GM18519 (cell line): ENCODE results near the gene KLC4.
"Not testable (repeated sequence)": the region's sequence is repeated elsewhere in the genome, so short reads cannot be mapped to it uniquely, and the experiment has no call there.

Source experiments
- ATAC-seq: cut with Tn5 transposase; IDR thresholded peaks from one replicate; pipeline ENCODE4 v1.9.1; 2021; ENCODE audit warnings: mild to moderate bottlenecking, moderate library complexity; ENCODE audit not compliant: unreplicated experiment, low FRiP score

The KLC4 gene

DNA sequence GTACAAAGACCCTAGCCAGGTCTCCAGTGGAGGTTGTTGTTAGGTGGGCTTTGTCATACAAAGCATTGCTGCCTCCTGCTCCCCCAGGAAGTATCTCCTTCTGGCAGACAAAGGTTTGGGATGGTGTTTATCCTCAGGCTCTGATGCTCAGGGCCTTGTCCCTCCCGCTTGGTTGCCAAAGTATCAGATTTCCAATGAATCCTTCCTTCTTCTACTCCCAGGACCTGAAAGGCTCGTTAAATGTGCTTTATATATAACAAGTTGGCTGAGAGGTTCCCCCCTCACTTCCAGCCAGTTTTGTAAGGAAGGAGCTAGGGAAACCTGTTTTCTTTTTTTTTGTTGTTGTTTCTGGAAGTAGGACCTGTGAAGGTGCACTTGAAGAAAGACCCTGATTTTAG lies 31.1 kb downstream of the KLC4 start:
- ATAC-seq: no peak

DNA sequence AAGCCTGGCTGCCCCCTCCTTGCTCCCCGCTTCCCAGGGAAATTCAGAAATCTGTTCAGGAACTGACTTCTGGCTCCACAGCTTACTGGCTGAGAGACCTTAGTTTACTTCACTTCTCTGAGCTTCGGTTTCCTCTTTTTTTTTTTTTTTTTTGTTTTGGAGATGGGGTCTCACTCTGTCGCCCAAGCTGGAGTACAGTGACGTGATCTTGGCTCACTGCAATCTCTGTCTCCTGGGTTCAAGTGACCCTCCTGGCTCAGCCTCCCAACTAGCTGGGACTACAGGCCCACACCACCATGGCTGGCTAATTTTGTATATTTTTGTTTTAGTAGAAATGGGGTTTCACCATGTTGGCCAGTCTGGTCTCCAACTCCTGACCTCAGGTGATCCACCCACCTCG lies 31.6 kb downstream of the KLC4 start:
- no peak for ATAC-seq

DNA sequence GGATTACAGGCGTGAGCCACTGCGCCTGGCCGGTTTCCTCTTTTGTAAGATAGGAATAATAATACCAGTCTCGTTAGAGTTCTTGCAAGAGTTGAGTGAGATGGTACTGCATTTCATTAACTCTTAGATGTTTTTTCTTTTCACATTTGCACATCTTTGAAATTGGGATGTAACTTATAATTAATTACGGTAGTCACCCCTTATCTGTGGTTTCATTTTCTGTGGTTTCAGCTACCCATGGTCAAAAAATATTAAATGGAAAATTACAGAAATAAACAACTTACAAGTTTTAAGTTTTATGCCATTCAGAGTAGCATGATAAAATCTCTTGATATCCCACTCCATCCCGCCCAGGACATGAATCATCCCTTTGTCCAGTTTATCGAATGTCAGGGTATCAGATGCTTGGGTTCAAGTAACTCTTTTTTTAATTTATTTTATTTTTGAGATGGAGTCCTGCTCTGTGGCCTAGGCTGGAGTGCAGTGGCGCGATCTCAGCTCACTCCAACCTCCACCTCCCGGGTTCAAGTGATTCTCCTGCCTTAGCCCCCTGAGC lies 32.1 kb downstream of the KLC4 start:
- ATAC-seq: no peak

DNA sequence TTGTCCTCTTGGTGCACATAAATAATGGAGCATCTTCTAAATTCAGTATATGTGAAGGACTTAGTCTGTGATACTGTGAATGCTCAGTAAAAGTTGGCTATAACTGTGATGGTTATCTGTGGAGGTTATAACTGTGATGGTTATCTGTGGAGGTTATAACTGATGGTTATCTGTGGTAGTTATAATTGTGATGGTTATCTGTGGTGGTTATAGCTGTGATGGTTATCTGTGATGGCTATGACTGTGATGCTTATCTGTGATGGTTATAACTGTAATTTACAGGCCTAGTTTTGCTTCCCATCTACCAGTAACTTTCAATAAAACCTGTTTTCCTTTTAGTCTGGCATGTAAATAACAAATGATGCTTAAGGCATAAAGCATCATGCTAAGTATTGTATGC lies 33.2 kb downstream of the KLC4 start:
- no peak for ATAC-seq

DNA sequence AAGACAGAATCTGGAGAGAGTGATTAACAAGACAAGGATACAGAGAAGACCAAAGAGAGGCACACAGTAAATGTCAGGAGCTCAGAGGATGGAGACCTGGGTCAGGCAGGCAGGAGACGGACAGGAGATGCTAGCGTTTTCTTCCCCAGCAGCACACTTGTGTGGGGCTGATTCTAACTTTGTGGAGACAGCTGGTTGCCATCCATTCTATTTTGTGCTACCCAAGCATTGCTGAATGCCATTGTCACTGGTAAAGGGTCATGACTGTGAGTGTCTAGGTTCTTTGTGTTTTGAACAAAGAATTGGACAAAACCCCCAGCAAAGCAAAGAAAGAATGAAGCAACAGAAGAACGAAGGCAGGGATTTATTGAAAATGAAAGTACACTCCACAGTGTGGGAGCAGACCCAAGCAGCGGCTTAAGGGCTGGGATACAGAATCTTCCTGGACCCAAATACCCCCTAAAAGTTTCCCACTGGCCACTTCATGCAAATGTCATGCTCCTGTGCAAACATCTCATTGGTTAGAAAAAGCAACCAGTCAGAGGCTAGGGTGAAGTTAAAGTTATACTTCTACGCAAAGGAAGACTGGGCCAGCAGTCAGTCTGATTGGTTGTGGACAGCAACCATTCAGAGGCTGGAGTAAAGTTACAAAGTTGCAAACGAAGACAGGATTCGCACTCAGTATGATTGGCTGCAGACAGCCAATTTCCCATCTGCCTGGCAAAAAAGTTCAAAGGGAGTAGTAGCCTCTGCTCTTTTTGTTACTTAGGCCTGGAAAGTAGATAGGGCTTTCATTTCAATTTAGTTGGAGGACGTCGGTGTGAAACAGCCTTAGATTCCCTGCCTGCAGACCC lies 34.2 kb downstream of the KLC4 start:
- ATAC-seq: no peak

DNA sequence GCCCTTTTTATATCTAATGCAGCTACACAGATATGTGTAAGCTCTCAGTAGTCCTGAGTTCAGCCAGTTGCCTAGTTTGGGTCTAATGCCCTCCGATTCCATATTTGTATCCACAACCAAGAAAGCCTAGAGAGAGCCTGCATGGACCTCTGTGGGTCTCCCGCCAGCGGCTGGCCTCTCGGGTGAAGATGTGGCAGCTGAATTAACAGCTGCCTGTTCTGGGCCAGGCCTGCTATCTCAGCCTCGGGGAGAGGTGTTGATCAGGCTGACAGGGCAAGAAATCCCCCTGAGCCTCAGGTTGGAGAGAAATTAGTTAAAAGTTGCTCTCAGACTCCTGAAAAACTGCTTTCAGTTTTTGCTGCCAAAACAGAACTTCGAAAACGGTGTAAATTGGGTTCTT lies 36.5 kb downstream of the KLC4 start:
- no peak for ATAC-seq

DNA sequence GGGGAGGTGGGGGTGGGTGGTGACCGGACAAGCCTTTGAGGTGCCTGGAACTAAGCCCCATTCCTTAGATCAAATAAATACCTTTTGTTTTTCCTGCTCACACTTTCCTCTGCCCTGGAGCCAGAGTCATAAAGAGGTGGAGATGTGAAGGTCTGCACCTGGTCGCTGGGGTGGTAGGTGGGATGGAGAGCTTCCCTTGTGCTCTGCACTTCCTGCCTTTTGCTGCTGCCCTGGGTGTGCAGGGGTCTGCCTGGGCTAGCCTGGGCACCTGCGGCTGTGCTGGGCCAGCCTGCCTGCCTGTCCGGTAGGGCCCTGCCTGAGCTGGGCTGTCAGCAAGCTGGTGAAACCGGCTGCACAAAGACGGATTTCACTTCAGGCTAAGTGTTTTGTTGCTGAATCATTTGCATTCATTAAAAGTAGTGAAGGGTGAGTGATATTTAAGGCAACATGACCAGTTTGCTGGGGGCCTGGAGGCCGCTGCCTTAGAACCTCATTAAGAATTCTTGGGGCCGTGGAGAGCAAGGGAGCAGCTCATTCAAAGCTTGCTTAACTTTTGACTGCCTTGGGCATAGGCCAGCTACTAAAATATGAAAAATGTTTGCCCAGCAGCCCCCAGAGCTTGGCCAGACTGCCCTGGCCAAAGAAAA lies 37.1 kb downstream of the KLC4 start:
- no peak for ATAC-seq

DNA sequence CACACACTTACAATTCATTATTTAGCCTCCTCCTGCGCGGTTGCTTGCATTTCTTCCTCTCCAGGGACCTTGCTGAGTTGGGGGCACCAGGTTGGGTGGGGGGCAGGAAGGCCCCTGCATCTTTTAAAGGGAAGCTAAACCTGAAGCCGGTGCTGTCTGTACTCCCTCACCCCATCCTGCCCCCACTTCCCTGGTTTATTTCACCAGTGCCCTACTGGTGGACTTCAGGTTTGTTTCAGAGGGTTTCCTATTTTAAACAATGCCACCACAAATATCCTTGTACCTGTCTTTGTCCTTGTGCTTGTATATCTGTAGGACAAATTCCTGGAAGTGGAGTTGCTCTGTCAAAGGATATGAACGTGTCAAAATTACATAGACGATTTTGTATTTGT lies 37.7 kb downstream of the KLC4 start:
- ATAC-seq: no peak

DNA sequence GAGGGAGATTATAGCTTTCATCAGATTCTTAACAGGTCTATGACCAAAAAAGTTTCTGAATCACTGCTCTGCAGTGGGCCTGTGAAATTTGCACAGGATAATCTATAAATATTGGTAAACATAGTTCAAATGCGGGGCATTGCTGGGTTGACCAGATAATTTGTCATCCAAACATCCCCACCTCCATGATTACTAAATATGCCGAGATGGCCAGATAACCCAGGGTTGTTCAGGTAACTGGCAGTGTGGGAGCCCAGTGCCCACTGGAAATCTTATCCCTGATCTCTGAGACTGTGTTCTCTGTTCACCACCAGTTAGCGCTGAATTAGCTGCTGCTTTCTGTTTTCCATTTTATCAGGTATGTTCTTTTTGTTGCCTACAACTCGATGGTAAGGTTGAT lies 38.1 kb downstream of the KLC4 start:
- no peak for ATAC-seq

DNA sequence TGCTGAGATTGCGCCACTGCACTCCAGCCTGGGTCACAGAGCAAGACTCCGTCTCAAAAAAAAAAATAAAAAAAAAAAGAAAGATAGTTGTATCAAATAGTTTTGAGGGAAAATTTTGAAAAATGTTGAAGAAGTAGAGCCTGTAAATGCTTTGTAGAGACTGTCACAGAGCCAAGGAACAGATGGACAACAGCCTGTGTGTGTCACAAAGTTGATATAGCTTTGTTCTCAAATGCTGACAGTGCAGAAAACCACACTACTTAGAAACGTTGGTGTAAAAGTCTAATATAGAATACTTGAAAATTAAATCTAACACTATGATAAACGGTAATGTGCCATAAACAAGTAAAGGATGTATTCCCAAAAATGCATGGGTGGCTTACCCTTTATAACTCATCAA lies 42.1 kb downstream of the KLC4 start:
- no peak for ATAC-seq

DNA sequence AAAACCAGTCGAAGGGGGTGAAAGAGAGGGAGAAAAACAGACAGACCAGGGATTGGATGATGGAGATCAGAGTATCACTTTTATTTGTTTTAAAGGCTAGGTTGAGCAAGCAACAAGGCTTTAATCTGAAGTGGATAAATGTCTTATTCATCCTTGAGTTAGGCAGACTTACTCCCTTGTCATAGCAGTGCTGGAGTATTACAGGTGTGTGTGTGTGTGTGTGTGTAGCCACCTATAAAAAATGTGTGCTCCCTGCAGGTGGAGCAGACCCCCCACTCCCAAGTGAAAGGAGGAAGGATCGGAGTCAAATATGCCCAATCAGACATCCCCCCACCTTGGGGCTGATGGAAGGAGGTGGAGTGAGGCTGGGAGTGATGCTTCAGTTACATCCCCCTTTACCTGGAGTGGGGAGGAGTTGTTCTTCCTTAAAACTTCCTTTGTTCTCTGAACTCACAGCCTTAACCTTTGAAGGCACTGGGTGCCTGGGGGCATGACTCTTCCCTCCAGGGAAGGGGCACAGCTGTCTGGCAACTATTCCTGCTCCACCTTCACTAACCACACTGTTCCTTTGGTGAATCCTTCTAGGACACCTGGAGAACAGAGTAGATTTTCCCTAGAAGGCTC lies 43.9 kb downstream of the KLC4 start:
- ATAC-seq: no peak

DNA sequence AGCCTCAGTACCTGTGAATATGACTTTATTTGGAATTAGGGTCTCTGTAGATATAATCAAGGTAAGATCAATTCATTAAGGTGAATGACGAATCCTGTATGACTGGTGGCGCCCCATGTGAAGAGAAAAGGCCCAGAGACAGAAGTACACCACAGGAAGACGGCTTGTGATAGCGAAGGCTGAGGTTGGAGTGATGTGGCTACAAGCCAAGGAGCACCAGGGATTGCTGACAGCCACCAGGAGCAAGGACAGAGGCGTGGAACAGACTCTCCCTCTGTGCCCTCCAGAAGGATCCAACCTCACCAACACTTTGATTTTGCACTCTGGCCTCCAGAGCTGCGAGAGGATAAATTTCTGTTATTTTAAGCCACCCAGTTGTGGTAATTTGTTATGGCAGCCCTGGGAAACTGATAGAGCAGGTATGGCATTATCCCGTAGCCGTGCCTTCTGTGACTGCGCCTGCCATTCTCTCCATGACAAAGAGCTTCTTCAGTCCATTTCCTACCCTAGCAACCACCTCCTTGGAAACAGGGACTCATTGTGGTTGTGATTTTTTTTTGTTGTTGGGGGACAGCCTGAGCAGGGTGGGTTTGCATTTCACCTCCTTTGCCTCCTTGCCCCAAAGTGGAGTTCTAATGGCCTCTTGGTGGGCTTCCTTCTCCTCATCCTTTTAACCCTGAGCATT lies 46.2 kb downstream of the KLC4 start:
- ATAC-seq: no peak

DNA sequence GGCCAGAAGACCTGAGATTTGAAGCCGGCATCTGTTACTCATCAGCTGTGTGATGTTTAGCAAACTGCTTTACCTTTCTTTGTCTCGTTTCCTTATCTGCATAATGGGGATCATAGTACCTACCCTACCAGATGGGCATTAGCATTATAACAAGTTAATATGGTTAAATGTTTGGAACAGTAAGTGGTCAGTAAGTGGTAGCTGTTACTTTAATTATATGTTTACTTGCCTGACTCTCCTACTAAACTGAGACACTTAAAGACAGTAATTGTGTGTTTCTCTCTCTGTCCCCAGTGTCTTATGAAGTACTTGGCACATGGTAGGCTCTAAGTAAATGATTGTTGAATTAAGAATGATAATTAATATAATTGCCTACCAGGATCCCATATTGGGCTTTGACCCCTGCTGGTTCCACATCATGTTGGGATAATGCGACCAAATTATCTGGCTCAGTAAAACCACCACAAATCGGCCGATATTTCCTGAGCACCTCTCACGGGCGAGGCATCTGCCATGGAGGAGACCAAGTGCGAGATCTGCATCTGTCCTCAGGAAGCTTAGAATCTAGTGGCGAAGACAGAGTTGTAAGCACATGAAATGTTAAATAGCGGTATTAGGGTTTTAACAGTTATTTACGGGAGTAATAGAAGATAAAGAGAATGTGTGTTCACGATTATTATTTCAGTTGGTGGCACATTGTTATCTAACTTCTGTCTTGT lies 48.1 kb downstream of the KLC4 start:
- ATAC-seq: no peak

DNA sequence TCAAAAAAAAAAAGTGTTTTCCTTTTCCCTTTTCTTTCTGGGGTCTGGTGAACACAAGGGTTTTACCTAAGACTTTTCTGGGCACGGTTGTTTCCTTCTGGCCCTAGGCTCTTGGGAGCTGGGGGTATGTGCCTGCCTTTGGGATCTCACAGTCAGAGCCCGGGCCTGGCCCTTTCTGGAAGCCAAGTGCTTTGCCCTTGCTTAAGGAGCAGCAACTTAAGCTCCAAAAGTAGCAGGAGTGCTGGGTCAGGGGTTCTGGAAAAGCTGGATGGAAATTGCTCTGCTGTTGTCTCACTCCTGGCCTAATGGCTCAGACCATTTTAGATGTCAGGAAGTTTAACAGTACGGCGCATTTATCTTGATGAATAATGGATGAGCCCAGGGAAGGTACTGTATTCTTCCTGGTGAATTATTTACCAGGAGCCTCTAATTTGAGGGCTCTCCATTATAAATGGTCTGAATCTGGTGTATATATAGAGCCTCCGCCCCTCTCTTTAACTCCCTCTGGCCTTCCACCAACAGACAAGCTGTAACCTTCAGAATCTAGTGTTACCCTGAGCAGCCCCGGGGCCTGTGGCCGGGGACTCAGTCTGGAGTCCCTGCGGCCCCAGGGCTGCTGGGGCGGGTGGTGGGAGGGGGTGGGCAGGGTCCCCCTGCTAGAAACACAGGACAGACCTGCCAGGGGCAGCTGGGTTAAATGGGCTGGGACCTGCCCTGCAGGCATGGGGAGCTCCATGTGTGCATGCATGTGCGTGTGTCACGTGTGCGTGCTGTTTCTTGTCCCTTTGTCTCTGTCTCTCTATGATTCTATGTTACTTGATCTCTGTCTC lies 54.2 kb downstream of the KLC4 start:
- ATAC-seq: no peak

DNA sequence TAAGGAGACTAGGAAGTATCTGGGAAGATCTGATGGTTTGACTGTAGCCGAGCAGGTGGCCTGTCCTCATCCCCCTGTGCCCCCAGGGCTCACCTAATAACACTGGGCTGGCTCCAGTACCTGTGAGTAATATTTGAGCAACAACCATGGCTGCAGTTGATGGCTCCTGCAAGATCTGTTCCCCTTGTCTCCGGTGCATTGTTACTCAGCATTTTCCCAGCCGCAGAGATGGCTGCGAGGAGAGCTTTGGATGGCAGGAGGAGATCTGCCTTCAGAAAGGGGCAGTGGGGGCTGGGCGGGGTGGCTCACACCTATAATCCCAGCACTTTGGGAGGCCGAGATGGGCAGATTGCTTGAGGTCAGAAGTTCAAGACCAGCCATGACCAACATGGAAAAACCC lies 55.9 kb downstream of the KLC4 start:
- ATAC-seq: no peak

DNA sequence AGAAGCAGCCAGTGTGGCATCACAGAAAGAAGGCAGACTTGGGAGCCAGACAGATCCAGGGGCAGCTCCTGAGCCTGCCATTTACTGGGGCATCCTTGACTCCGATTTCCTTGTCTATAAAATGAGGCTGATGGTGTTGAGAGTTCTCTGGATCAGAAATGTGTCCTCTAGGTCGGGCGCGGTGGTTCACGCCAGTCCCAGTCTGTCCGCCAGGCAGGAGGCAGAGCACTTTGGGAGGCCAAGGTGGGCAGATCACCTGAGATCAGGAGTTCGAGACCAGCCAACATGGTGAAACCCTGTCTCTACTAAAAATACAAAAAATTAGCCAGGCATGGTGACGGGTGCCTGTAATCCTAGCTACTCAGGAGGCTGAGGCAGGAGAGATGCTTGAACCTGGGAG lies 58.0 kb downstream of the KLC4 start:
- ATAC-seq: not testable (repeated sequence)

DNA sequence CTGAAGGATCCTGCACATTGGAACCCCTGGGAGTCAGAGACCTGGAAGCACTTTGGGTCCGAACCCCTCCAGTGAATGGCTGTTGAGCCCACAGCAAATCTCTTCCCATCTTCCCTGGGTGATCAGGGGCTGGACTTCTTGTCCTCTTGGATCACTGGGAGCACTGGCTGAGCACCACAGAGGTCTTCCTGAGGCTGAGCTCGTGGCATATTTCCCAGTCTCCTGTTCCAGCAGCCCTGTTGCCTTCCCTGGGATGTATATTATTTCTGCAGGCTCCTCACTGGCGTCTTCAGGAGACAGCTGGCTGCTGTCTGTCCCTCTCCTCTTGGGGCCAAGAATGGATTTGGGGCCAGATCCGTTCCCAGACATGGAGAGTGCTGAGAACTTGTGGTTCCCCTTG lies 60.1 kb downstream of the KLC4 start:
- no peak for ATAC-seq

DNA sequence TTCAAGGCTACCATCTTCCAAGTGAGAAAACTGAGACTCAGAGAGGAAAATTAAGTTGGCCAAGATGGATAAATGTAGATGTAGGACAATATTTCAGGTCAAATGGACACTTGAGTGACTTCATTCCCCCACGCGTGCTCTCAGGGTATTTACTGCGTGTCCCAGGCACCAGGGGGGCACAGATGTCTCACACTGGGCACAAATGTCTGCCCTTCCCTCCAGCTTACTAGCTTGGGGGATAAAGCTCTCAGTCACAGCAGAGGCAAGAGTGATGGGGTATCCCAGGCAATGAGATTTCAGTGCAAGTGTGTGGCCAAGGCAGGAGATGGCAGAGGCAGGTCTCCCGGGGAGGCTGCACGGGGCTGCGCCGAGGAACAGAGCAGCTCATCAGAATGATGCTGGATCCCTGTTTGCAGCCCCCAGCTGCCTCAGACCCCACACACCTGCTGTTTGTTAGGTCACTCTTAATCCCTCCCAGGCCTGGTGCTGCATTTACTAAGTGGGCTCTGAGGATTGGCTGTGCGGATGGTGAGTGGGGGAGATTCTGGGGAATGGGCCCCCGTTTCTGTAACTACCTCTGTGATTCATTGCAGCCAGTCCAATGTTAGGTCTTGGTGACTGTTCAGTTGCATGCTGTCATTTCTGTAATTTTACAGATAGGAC lies 60.8 kb downstream of the KLC4 start:
- ATAC-seq: no peak
